Measurements from ENCODE around the gene IBA57. TPM values are rescaled to one million over a fixed set of nuclear protein-coding genes. Genes with fewer than 3 reads are reported as not detected.

IBA57 gene
- polyA plus RNA-seq, 1 of the 3 experiments (the other 2 are of a cell fraction): 1.8 TPM

DNA sequence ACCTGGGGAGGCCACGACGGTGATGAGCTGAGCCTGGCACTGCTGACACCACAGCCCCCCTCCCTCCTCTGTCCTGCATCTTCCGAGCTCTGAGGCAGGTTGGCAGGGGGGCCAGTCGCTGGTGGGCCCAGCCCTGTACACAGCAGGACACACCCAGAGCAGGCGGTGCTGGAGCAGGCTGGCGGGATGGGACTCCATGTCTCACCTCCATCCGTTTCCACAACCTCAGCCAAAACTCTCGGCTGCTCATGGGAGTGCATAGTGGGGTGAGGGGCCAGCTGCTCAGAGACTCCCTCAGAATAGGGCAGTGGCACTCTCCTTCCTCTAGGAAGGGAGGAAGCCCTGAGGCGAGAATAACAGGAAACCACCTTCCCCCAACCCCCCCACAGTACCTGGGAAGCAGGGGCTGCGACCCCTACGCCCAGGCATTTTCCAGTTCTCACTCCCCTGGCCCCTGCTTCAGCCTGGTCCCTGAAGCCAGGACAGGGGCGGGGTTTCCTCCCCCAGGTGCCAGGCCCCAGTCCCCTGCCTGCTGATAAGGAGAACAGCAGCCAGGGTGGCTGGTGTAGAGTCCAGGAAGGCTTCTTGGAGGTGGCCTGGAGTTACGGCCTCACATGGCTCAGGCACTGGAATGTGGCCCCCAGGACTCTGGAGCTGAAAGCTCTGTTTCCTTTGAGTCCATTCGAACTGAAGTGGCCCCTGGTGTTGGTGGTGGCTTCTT is 3.2 kb upstream of the IBA57 start:
- ChIA-PET CTCF (interaction anchor here (0.6 kb wide), 1 partner anchor 71 kb away, joined by 3 read pairs; no protein-coding TSS in a partner anchor), POLR2A (interaction anchor here (0.6 kb wide), 1 partner anchor 10 kb away, joined by 3 read pairs; no protein-coding TSS in a partner anchor)
- no peak overlapping the region for H3K9ac ChIP-seq
- no peak for DNase-seq
- TF ChIP-seq SMC3 (IDR thresholded peaks at IDR 0.05; ENCODE audit: low read depth, low read length) (no peak), EZH2phosphoT487 (IDR thresholded peaks at IDR 0.05; ENCODE audit: borderline replicate concordance, low read depth) (no peak), GATA2 (CRISPR knock-in tag; IDR thresholded peaks at IDR 0.05) (no peak), NRF1 (IDR thresholded peaks at IDR 0.05; ENCODE audit: low read depth, low read length) (no peak)
- H3K9me2 ChIP-seq: no peaks in the 10 kb centered on the region
- no peak overlapping the region for H2AFZ ChIP-seq (ENCODE audit: low read depth)
- peaks cover 13 to 25% of the 10 kb centered on the region in 2 experiments; a peak in 3 of 4 replicates for H3K4me1 ChIP-seq (ENCODE audit: control insufficient read depth in 1 of 2, insufficient read depth in 2 of 2, low read depth in 1 of 2, low read length in 1 of 2)
- H3K4me2 ChIP-seq: no peak overlapping the region
- no peaks in the 10 kb centered on the region for H4K20me1 ChIP-seq (ENCODE audit: insufficient read depth)
- WGBS (ENCODE audit: low lambda C conversion rate): 58% methylated on average over 7 of the region's 14 CpGs
- no peaks in the 10 kb centered on the region for H3F3A ChIP-seq (replicated peaks; ENCODE audit: insufficient read depth)
- H3K9me3 ChIP-seq: no peaks in the 10 kb centered on the region
- no peak overlapping the region for H3K4me3 ChIP-seq (ENCODE audit: low read depth in 2 of 2, low read length in 1 of 2)
- no peaks in the 10 kb centered on the region for H3K27me3 ChIP-seq (ENCODE audit: insufficient read depth)
- no peaks in the 10 kb centered on the region for H3K36me3 ChIP-seq (replicated peaks in 1 of 2; ENCODE audit: control insufficient read depth in 1 of 2, insufficient read depth in 2 of 2, low read length in 1 of 2)
- H3K27ac ChIP-seq (ENCODE audit: low read depth in 2 of 2, low read length in 1 of 2): no peak overlapping the region
- H3K79me2 ChIP-seq (ENCODE audit: insufficient read depth): peaks cover 13% of the 10 kb centered on the region

DNA sequence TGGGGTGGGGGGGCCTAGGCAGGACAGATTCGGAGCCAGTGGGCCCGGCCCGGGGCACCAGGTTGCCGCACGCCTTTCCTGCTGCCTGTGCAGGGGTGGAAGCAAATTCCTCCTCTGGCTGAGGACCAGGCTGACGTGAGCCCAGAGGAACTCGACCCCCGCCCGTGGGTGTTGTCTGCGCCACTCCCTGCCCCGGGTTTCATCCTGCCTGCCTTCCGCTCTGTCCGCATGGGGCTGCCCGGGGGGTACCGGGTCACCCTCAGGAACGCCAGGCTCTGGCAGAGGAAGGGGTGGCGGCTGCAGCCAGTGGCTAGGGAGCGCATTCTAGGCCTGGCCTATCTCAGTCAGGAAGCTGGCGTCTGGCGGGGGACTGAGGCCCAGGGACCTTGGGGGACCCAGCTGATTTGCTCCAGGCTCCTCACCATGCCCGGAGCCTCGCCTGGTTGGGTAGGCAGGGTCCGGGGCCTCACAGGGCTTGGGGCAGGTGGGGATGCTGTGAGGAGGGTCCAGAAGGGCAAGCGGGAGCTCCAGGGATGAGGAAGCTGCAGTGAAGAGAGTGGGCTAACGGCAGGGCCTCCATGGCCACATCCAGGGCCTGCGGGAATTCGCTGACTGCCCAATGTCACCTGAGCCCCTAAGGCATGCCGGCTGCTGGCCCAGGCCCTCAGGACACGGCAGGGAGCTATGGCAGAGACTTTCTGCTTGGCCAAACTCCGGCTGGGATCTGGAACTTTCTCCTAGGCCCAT is 2.4 kb upstream of the IBA57 start:
- CTCF ChIA-PET: interaction anchor here (0.6 to 5.5 kb wide), 2 partner anchors 16 to 72 kb away, joined by 3 to 54 read pairs; no protein-coding TSS in a partner anchor
- H3K9me2 ChIP-seq: no peaks in the 10 kb centered on the region
- no peaks in the 10 kb centered on the region for H4K20me1 ChIP-seq (ENCODE audit: insufficient read depth)
- peaks cover 13 to 25% of the 10 kb centered on the region in 2 experiments; a peak in 3 of 4 replicates for H3K4me1 ChIP-seq (ENCODE audit: control insufficient read depth in 1 of 2, insufficient read depth in 2 of 2, low read depth in 1 of 2, low read length in 1 of 2)
- no peak overlapping the region for H3K9ac ChIP-seq
- peaks cover 16% of the 10 kb centered on the region for H3K79me2 ChIP-seq (ENCODE audit: insufficient read depth)
- H3K4me3 ChIP-seq (ENCODE audit: low read depth in 2 of 2, low read length in 1 of 2): no peak overlapping the region
- no peaks in the 10 kb centered on the region for H3K9me3 ChIP-seq
- POLR2A ChIA-PET: interaction anchor here (1.1 kb wide), 1 partner anchor 294 kb away, joined by 3 read pairs; no protein-coding TSS in a partner anchor
- H3K4me2 ChIP-seq: no peak overlapping the region
- H3K36me3 ChIP-seq (replicated peaks in 1 of 2; ENCODE audit: control insufficient read depth in 1 of 2, insufficient read depth in 2 of 2, low read length in 1 of 2): no peaks in the 10 kb centered on the region
- H2AFZ ChIP-seq (ENCODE audit: low read depth): no peak overlapping the region
- no peaks in the 10 kb centered on the region for H3F3A ChIP-seq (replicated peaks; ENCODE audit: insufficient read depth)
- WGBS (ENCODE audit: low lambda C conversion rate): 85% methylated on average over 10 of the region's 30 CpGs
- no peak for DNase-seq
- no peaks in the 10 kb centered on the region for H3K27me3 ChIP-seq (ENCODE audit: insufficient read depth)
- no peak overlapping the region for H3K27ac ChIP-seq (ENCODE audit: low read depth in 2 of 2, low read length in 1 of 2)
- TF ChIP-seq ELF1 (IDR thresholded peaks at IDR 0.05) (no peak), TCF12 (IDR thresholded peaks at IDR 0.05) (no peak), RCOR1 (IDR thresholded peaks at IDR 0.05; ENCODE audit: low read length) (no peak), MEF2A (IDR thresholded peaks at IDR 0.05; ENCODE audit: borderline replicate concordance, low read depth) (no peak), EP300 (IDR thresholded peaks at IDR 0.05; ENCODE audit: borderline replicate concordance in 1 of 2, low read depth in 1 of 2, low read length in 1 of 2) (no peak), POLR2AphosphoS5 (IDR thresholded peaks at IDR 0.05; ENCODE audit: low read depth, low read length) (no peak), TEAD4 (IDR thresholded peaks at IDR 0.05; ENCODE audit: borderline replicate concordance, insufficient read depth) (no peak), GATA2 (CRISPR knock-in tag; IDR thresholded peaks at IDR 0.05) (no peak), NRF1 (IDR thresholded peaks at IDR 0.05; ENCODE audit: low read depth, low read length) (no peak), YY1 (IDR thresholded peaks at IDR 0.05; ENCODE audit: low read depth) (no peak), EZH2phosphoT487 (IDR thresholded peaks at IDR 0.05; ENCODE audit: borderline replicate concordance, low read depth) (no peak)
- TF ChIP-seq, protein P1, sequence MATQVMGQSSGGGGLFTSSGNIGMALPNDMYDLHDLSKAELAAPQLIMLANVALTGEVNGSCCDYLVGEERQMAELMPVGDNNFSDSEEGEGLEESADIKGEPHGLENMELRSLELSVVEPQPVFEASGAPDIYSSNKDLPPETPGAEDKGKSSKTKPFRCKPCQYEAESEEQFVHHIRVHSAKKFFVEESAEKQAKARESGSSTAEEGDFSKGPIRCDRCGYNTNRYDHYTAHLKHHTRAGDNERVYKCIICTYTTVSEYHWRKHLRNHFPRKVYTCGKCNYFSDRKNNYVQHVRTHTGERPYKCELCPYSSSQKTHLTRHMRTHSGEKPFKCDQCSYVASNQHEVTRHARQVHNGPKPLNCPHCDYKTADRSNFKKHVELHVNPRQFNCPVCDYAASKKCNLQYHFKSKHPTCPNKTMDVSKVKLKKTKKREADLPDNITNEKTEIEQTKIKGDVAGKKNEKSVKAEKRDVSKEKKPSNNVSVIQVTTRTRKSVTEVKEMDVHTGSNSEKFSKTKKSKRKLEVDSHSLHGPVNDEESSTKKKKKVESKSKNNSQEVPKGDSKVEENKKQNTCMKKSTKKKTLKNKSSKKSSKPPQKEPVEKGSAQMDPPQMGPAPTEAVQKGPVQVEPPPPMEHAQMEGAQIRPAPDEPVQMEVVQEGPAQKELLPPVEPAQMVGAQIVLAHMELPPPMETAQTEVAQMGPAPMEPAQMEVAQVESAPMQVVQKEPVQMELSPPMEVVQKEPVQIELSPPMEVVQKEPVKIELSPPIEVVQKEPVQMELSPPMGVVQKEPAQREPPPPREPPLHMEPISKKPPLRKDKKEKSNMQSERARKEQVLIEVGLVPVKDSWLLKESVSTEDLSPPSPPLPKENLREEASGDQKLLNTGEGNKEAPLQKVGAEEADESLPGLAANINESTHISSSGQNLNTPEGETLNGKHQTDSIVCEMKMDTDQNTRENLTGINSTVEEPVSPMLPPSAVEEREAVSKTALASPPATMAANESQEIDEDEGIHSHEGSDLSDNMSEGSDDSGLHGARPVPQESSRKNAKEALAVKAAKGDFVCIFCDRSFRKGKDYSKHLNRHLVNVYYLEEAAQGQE (IDR thresholded peaks at IDR 0.05; ENCODE audit: low read depth, low read length): no peak
- TF ChIP-seq, protein P2, sequence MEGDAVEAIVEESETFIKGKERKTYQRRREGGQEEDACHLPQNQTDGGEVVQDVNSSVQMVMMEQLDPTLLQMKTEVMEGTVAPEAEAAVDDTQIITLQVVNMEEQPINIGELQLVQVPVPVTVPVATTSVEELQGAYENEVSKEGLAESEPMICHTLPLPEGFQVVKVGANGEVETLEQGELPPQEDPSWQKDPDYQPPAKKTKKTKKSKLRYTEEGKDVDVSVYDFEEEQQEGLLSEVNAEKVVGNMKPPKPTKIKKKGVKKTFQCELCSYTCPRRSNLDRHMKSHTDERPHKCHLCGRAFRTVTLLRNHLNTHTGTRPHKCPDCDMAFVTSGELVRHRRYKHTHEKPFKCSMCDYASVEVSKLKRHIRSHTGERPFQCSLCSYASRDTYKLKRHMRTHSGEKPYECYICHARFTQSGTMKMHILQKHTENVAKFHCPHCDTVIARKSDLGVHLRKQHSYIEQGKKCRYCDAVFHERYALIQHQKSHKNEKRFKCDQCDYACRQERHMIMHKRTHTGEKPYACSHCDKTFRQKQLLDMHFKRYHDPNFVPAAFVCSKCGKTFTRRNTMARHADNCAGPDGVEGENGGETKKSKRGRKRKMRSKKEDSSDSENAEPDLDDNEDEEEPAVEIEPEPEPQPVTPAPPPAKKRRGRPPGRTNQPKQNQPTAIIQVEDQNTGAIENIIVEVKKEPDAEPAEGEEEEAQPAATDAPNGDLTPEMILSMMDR (IDR thresholded peaks at IDR 0.05): no peak
- TF ChIP-seq, protein P3, sequence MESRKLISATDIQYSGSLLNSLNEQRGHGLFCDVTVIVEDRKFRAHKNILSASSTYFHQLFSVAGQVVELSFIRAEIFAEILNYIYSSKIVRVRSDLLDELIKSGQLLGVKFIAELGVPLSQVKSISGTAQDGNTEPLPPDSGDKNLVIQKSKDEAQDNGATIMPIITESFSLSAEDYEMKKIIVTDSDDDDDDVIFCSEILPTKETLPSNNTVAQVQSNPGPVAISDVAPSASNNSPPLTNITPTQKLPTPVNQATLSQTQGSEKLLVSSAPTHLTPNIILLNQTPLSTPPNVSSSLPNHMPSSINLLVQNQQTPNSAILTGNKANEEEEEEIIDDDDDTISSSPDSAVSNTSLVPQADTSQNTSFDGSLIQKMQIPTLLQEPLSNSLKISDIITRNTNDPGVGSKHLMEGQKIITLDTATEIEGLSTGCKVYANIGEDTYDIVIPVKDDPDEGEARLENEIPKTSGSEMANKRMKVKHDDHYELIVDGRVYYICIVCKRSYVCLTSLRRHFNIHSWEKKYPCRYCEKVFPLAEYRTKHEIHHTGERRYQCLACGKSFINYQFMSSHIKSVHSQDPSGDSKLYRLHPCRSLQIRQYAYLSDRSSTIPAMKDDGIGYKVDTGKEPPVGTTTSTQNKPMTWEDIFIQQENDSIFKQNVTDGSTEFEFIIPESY (IDR thresholded peaks at IDR 0.05; ENCODE audit: borderline replicate concordance, low read depth): no peak
- TF ChIP-seq, protein P4, sequence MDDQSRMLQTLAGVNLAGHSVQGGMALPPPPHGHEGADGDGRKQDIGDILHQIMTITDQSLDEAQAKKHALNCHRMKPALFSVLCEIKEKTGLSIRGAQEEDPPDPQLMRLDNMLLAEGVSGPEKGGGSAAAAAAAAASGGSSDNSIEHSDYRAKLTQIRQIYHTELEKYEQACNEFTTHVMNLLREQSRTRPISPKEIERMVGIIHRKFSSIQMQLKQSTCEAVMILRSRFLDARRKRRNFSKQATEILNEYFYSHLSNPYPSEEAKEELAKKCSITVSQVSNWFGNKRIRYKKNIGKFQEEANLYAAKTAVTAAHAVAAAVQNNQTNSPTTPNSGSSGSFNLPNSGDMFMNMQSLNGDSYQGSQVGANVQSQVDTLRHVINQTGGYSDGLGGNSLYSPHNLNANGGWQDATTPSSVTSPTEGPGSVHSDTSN (IDR thresholded peaks at IDR 0.05): no peak
